NB4 (cell line): ENCODE results near the gene NDUFB3.
"Not testable (repeated sequence)": the region's sequence is repeated elsewhere in the genome, so short reads cannot be mapped to it uniquely, and the experiment has no call there.

ENCODE experiments used
- DNase-seq: peaks from one replicate; pipeline ENCODE4 v3.0.0; 2010; ENCODE audit warnings: low read depth
- H3K4me3 ChIP-seq: one replicate; pipeline ENCODE4 v1.5.1; 2011; ENCODE audit warnings: mild to moderate bottlenecking, low read depth, low read length, moderate library complexity
- CTCF ChIP-seq: IDR thresholded peaks from one replicate; pipeline ENCODE4 v1.5.1; 2012; ENCODE audit warnings: low read depth, low read length
- MAX ChIP-seq: IDR thresholded peaks from 2 replicates; pipeline ENCODE4 v1.6.1; 2011; ENCODE audit warnings: low read depth, low read length
- MYC ChIP-seq: IDR thresholded peaks from 2 replicates; pipeline ENCODE4 v1.6.1; 2011; ENCODE audit warnings: low read depth, low read length
- POLR2A ChIP-seq: IDR thresholded peaks from 2 replicates; pipeline ENCODE4 v1.6.1; 2011; ENCODE audit warnings: mild to moderate bottlenecking; ENCODE audit not compliant: insufficient read length; ENCODE audit errors: extremely low read depth

Gene NDUFB3

GRCh38 chr2:201046881-201047280 lies 24.9 kb upstream of the NDUFB3 start:
- no peak for TF ChIP-seq MAX
- DNase-seq: no peak
- H3K4me3 ChIP-seq: no peak overlapping the region

- H3K4me3 ChIP-seq: no peak overlapping the region
- TF ChIP-seq CTCF (no peak), POLR2A (no peak), MAX (no peak), MYC (no peak)
- DNase-seq: no peak
These were observed 22.3 kb upstream of the NDUFB3 start for GRCh38 chr2:201049455-201049854.

- no peak overlapping the region for H3K4me3 ChIP-seq
- TF ChIP-seq CTCF (no peak), MYC (no peak)
- DNase-seq: no peak
These were observed 14.7 kb upstream of the NDUFB3 start for GRCh38 chr2:201057087-201057521.

- no peak for TF ChIP-seq MYC
- TF ChIP-seq CTCF: no peak
- no peak for TF ChIP-seq MAX
- no peak for TF ChIP-seq POLR2A
- no peak overlapping the region for H3K4me3 ChIP-seq
- no peak for DNase-seq
These were observed 14.0 kb upstream of the NDUFB3 start for GRCh38 chr2:201057715-201058248.

GRCh38 chr2:201058914-201059313 lies 12.9 kb upstream of the NDUFB3 start:
- TF ChIP-seq POLR2A (no peak), CTCF (no peak), MAX (no peak), MYC (no peak)
- H3K4me3 ChIP-seq: no peak overlapping the region
- no peak for DNase-seq

GRCh38 chr2:201059961-201060755 lies 11.6 kb upstream of the NDUFB3 start:
- no peak for DNase-seq
- TF ChIP-seq MYC: no peak
- TF ChIP-seq POLR2A: no peak
- TF ChIP-seq CTCF: no peak
- TF ChIP-seq MAX: no peak
- no peak overlapping the region for H3K4me3 ChIP-seq

- not testable (repeated sequence) for H3K4me3 ChIP-seq, DNase-seq
These were observed 8.3 kb upstream of the NDUFB3 start for GRCh38 chr2:201063516-201063915.
